NCI-H69 (cell line): ENCODE measurements around the gene ZNF718.
"Not testable (repeated sequence)": the region's sequence is repeated elsewhere in the genome, so short reads cannot be mapped to it uniquely, and the experiment has no call there.

Experiments used
- DNase-seq: peaks from one replicate; lab custom pipeline; 2025; lab: John Stamatoyannopoulos, UW

Gene ZNF718

DNA sequence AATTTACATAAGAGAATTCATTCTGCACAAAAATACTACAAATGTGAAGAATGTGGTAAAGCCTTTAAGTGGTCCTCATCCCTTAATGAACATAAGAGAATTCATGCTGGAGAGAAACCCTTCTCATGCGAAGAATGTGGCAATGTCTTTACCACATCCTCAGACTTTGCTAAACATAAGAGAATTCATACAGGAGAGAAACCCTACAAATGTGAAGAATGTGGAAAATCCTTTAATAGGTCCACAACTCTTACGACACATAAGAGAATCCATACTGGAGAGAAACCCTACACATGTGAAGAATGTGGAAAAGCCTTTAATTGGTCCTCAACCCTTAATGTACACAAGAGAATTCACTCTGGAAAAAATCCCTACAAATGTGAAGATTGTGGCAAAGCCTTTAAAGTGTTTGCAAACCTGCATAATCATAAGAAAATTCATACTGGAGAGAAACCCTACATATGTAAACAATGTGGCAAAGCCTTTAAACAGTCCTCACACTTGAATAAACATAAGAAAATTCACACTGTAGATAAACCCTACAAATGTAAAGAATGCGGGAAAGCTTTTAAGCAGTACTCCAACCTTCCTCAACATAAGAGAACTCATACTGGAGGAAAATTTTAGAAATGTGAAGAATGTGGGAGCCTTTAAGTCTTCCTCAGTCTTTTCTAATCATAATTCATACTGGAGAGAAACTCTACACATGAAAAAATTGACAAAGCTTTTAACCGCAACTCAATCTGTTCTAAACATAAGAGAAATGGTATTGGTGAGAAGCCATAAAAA, 37.4 kb downstream of the ZNF718 start:
- no peak for DNase-seq

DNA sequence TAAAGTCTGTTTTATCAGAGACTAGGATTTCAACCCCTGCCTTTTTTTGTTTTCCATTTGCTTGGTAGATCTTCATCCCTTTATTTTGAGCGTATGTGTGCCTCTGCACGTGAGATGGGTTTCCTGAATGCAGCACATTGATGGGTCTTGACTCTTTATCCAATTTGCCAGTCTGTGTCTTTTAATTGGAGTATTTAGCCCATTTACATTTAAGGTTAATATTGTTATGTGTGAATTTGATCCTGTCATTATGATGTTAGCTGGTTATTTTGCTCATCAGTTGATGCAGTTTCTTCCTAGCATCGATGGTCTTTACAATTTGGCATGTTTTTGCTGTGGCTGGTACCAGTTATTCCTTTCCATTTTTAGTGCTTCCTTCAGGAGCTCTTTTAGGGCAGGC, 45.3 kb downstream of the ZNF718 start:
- not testable (repeated sequence) for DNase-seq

DNA sequence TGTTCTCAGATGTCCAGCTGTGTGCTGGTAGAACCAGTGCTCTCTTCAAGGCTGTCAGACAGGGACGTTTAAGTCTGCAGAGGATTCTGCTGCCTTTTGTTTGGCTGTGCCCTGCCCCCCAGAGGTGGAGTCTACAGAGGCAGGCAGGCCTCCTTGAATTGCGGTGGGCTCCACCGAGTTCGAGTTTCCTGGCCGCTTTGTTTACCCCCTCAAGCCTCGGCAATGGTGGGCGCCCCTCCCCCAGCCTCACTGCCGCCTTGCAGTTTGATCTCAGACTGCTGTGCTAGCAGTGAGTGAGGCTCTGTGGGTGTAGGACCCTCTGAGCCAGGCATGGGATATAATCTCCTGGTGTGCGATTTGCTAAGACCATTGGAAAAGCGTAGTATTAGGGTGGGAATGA, 47.0 kb downstream of the ZNF718 start:
- not testable (repeated sequence) for DNase-seq

DNA sequence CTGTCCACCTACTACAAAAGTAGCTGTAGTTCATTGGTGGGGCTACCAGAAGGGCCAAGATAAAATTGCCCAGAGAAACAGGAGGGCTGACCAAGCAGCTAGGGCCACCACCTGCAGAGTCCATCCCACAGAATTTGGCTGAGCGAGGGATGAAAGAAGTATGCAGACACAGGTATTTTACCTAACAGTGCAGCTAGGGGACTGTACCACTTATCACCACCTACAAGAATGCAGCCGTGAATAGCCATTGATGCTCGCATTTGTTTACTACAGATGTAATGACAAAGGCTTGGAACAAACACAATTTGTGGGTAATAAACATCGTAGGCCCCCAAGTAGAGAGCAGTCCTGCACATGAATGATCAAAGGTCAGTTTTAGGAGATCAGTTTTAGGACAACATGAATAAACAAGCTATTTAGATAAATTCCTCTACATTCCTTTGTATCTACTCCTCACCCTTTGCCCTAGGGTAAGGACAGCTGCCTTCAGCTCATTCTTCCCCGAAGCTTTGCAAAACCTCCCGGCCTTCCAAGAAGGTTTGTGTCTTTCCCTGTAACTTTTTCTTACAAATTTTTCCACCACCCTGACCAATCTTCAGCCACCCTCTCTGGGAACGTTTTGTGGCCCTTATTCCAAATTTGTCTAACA, 49.5 kb downstream of the ZNF718 start:
- DNase-seq = no peak

DNA sequence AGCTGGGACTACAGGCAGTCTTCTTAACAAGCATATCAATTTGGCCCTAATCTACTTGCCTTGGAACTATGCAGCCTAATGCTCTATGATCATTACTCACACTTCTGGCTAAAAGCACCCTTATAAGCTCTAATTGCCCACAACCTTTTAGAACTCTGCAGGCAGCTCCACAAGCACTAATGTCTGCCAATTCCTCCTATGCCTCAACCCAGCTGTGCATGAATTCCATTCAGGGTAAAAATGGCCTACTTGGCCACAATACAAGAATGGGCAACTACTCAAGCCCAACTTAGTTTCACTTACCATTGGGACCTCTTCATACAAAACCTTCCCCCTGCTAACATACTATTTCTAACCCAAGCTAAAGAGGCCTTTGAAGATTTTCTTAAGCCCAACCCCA, 51.7 kb downstream of the ZNF718 start:
- no peak for DNase-seq

DNA sequence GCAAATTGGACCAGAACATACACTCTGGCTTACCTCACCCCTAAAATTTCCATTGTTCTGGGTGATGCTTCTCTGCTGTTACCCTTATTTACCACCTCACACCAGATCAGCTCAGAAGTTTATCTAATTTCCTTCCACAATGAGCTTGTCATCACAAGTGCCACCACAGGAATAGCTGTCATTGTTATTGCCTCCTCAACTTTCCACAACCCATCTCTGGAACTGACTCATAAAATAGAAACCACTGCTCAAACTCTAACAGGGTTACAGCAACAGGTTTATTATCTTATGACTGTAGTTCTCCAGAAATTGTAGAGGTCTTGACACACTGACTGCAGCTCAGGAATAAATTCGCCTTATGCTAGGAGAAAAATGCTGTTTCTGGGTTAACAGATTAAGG, 52.7 kb downstream of the ZNF718 start:
- no peak for DNase-seq

DNA sequence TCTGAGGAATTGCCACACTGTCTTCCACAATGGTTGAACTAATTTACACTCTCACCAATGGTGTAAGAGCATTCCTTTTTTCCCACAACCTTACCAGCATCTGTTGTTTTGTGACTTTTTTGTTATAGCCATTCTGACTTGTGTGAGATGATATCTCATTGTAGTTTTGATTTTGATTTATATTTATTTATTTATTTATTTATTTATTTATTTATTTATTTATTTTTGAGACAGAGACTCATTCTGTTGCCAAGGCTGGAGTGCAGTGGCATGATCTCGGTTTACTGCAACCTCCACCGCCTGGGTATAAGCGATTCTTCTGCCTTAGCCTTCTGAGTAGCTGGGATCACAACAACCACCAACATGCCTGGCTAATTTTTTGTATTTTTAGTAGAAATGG, 57.9 kb downstream of the ZNF718 start:
- not testable (repeated sequence) for DNase-seq

DNA sequence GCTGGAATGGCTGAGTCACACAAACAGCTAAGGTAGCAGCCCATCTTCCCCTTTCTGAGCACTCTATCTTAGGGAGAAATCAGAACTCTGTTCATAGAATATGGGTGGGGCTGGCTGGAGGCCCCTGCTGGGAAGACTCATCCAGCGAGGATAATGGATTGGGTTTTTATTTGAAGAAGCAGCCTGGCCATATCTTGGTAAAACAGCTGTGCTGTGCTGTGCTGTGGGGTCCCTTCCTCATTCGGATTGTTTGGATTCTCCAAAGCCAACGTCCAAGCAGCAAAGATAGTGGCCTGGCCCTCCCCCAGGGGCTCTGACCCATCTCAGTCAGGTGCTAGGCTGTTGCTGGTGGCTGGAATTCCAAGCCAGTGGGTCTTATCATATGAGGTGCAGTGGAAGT, 63.8 kb downstream of the ZNF718 start:
- DNase-seq = no peak

DNA sequence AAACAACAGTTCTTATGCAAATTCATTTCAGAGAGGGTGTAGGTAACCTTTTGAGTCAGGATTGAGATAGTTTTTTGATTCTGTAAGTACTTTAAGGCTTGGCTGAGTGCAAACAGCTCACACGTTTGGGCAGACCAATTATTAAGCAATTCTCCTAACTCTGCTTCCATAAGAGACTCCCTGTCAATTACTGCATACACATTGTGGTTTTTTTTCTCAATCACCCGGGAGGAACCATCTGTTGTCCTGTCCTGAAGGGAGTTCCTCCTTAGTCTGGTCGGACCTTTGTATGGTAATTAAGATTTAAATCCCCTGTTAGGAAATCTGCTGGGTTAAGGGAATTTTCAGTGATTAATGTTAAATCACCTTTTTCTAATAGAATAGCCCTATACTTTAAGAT, 70.9 kb downstream of the ZNF718 start:
- not testable (repeated sequence) for DNase-seq

DNA sequence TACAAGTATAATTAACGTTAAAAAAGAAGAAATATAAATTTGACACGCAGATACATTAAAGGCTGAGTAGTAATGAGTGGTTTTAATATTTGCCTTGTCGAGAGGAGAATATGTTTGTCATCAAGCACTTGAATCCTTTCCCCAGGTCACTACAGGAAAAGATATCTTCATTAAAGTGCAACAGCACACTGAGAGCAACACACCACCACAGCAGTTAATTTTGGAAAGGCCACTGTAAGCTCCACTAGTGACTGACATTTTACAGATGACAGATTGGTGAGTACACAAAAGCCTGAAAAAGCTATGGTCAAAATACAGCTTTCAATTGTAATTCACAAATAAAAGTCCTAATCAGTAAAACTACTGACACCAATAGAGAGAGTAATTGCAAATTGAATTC, 76.6 kb downstream of the ZNF718 start:
- DNase-seq = no peak

DNA sequence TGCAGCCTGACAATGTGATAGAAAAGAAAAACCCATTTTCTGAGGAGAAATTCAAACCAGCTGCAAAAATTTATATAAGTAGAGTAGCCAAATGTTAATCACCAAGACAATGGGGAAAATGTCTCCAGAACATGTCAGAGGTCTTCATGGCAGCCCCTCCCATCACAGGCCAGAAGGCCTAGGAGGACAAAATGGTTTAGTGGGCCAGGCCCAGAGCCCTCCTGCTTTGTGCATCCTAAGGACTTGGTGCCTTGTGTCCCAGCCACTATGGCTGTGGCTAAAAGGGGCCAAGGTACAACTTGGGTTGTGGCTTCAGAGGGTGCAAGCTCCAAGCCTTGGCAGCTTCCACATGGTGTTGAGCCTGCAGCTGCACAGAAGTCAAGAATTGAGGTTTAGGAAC, 78.5 kb downstream of the ZNF718 start:
- DNase-seq = not testable (repeated sequence)

DNA sequence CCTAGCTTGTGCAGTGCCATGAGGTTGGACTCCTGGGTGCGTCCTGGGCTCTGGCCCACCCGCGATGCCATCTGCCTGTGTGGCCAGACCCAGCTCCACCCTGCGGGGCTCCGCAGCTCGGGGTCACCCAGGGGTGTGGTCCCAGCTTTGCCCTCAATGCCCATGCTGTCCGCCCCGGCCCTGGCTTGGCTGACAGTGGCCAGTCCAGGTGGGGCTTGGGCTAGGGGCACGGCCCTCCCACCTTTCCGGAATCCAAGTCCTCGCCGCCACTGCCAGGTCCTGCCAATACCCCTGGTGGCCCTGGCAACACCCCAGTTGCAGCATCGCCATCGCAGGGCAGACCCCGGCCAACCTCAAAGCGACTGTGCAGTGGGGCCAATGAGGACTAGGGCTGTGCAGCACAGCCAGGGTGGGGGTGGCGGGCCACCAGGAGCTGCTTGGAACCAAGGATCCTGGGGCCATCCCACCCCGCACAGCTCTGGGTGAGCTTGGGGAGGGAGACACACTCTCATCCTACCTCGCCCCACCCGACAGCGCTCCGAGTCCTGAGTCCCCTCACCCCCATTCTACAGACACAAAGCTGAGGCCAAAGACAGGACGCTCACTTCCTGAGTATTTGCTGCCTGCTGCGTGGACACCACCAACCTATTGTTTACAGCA, 80.9 kb downstream of the ZNF718 start:
- DNase-seq = no peak

DNA sequence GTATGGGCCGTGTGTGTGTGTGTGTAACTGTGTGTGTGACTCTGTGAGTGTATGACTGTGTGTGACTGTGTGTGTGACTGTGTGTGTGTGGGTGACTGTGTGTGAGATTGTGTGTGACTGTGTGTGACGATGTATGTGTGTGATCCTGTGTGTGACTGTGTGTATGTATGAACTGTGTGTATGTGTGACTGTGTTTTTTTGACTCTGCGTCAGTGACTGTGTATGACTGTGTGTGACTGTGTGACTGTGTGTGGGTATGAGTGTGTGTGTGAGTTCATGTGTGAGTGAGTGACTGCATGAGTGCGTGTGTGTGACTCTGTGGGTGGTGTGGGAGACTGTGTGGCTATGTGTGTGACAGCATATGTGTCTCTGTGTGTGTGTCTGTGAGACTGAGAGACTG, 81.8 kb downstream of the ZNF718 start:
- no peak for DNase-seq

DNA sequence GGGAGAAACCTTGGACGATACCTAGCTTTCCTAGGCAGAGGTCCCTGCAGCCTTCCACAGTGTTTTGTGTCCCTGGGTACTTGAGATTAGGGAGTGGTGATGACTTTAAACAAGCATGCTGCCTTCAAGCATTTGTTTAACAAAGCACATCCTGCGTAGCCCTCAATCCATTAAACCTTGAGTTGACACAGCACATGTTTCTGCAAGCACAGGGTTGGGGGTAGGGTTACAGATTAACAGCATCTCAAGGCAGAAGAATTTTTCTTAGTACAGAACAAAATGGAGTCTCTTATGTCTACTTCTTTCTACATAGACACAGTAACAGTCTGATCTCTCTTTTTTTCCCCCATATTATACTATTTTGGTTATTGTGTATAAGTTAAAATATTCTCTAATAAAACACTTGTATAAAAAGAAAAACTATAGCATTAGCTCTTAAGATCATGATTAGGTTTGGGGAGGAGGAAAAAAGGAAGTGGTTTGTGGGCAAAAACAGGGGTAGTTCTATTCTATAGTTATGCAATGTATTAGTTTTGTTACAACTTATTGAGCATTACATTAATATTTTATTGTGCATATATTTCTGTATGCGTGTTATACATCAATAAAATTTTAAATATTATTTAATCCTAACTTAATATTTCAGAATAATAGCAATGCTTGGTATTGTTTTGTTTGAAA, 84.3 kb downstream of the ZNF718 start:
- not testable (repeated sequence) for DNase-seq

DNA sequence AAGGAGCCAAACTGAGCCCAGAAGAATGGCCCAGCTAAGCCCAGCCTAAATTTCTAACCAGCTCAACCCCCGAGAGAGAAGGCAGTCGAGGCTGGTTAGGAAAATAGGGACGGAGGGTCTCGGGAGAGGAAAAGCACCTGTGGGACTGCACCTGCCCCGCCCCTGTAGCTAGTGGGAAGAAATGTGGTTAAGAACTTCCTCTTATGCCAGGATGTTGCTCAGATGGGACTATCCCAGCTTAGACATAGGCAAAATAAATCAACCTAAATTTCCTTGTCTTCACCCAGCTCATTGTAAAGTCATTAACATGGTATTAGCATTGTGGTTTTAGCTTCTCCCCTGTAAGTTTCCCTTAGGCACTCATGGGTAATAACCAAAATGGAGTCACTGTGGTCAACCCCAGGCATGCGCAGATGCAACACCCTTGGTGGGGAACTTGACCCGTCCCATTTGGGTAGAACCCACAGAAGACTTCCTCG, 86.8 kb downstream of the ZNF718 start:
- no peak for DNase-seq

DNA sequence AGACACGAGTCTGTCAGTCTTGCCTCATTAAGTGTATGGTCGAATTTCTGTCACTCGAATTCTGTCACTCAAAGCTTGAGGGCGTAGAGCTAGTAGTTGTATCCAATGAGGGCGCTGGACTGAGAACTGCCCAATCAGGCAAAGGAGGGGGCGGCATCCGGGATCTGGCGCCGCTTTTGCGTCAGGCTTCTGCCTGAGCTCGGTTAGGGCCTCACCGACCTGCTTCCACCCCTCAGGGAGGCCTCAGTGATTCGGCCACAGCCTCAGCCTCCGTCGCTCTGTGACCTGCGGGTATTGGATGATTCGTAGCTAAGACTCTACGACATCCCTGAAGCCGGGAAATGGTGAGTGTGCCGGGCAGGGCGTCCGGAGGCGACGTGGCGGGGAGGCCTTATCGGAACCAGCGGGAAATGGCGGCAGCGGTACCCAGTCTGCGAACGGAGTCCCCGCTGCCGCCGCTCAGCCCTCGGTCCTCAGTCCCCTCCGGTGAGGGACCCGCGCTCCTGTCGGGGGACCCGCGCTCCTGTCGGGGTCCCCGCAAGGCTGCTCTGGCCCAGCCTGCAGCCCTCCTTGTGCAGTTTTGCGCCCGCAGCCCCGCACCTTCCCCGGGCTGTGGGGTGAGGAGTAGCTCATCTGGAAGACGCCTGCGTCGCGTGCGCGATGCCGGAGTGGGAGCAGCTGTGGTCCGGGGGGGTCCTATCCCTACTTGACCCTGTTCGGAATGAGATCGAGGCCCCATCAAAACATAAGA, 88.3 kb downstream of the ZNF718 start:
- no peak for DNase-seq

DNA sequence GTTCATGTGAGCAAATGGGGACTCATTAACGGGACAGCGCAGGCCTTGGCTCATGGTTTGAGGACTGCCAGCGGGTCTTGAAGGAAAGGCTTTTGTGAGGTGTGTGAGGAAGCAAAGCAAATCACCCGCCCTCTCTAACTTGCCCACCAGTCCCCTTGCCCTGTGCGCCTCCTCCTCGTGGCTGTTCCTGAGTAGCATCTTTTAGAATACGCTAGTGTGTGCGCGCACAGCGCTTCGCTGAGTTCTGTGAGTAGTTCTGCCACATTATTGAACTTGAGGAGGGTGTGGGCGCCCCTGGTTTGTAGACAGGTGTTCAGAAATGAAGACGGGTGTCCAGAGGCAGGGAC, 88.9 kb downstream of the ZNF718 start:
- not testable (repeated sequence) for DNase-seq
